Medulla oblongata (tissue), 1 donor: ENCODE results near the gene SRBD1.
A peak's percentile ranks its signal among the peaks of the same experiment; 100 is the strongest.

Source experiments
- DNase-seq: peaks from one replicate; pipeline ENCODE4 v3.0.0-alpha.2; 2015; ENCODE audit errors: extremely low spot score

Gene SRBD1

DNA sequence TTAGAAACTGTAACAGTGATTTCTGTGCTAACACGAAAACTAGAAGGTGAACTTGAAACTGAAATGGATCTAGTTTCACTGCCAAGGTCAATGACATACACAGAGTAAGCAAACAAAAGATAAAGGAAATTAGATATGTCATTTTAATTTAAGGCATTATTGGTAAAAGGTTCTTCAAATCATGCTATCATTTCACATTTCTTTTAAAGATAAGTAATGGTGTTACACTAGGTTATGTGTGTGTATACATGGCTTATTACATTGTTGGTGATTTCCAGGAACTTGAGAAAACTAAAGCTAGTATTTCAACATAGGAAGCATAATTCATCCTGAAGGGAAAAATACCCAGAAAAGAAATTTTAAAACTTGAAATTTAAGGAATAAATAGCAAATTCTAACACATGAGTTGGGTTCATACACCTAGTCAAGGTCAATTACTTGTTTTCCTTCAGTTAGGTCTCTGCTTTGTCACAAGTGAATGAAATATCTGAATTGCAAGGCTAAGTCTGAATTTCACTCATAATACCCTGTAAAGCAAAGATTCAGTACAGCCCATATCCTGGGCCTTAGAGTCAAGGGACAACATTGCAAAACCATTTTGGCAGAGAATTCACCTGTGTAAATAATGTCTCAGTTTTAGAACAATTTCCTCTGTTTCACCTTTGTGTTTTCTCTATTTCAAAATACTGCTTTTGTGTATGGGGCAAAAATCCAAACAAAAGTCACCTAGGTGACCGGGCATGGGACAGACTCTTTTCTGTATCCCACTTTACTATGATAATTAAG is 141.6 kb downstream of the SRBD1 start:
- DNase-seq = peak; percentile 3

- DNase-seq = no peak
Observed at GRCh38 chr2:45468279-45468678, 142.8 kb downstream of the SRBD1 start.

DNA sequence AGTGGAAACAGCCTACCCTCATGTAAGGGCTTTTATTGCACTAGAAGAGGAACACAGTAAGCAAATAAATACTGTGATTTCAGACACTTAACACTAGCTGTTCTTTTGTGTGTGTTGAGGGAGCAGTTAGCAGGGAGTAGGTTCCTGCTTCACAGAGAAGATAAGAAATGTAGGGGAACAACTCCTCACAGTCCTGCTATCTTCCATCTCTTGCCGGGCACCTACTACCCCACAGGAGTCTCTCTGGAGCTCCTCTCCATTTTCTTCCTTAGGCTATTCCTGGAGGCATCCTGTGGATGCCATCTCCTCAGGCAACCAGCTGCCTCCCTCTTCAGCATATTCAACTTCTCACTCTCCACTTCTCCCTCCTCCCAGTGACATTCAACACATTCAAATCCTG is 145.0 kb downstream of the SRBD1 start:
- DNase-seq = no peak

GRCh38 chr2:45460825-45461224 is 150.2 kb downstream of the SRBD1 start:
- DNase-seq = no peak

DNA sequence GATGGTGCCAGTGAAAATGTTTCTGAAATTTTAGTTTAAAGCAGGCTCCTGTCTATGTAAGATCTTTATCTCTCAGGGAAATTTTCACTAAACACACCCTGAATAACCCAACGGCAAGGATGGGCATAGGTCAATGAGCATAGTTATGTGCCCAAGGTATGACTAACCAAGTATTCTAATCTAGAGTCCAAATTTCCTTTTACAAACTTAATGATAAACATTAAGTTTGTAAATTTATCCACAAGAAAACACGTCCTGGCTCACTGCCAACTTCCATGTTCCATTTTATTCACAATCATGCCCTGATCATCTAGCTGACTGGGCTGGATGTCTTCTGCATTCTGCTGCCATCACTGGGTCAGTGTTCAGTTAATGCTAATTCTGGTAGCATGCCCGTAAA is 151.2 kb downstream of the SRBD1 start:
- DNase-seq = no peak

- DNase-seq = no peak
Observed at GRCh38 chr2:45458909-45459563, 152.0 kb downstream of the SRBD1 start.

- no peak for DNase-seq
Observed at GRCh38 chr2:45457211-45457945, 153.7 kb downstream of the SRBD1 start.

DNA sequence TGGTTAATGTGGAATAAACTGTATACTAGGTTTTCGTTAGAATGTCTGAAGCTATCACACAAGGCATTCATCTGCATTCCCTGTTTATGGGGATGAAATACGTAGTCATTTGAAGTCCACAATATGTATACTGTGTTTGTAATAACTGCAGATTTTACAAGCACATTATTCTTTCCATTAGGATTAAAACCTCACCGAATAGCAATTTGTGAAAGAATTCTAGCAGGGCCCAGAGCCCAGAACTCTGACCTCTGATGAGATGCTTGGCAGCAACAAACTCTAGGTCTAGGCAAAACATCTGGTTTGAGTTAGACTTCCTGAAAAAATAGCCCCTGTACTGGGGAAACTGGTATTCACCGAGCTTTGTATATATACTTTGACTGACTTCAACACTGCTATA is 158.2 kb downstream of the SRBD1 start:
- no peak for DNase-seq

DNA sequence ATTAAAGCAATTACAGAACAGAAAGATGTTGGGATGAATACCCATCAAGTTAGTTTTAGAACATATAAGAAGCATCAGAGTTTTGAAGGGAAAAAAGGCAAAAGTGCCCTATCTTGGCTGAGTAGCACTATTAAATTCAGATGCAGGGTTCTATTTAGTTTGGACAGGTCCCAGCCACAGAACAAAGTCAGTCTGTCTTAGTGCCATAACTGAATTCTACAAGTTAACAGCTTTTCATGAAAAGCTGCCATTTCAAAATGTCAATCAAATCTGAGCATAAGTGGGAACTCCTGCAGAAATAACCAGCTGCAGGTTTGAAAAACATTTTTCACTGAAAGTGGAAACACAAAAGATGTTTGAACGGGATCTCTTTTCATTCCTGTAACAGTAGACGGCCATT is 160.4 kb downstream of the SRBD1 start:
- DNase-seq = no peak

DNA sequence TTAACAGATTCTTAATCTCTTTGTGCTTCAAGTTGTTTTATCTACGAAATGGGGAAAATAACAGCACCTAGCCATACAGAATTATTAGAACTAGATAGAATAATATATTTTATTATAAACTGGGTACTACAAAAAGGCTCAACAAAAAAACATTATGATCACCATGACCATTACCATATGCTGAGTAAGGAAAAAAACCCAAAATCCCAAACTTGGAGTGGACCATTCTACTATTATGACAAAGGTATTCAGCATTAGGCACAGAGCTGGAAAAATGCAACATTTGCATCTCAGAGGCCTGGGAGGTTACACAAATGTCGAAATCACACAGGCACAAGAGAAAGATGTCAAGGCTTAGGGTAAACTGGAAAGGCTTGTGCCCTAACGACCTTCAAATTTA is 162.8 kb downstream of the SRBD1 start:
- DNase-seq = no peak

- no peak for DNase-seq
Observed at GRCh38 chr2:45446016-45446415, 165.1 kb downstream of the SRBD1 start.

- no peak for DNase-seq
Observed at GRCh38 chr2:45445037-45445436, 166.0 kb downstream of the SRBD1 start.

- no peak for DNase-seq
Observed at GRCh38 chr2:45443012-45443411, 168.1 kb downstream of the SRBD1 start.

GRCh38 chr2:45442026-45442425 is 169.0 kb downstream of the SRBD1 start:
- DNase-seq = no peak

DNA sequence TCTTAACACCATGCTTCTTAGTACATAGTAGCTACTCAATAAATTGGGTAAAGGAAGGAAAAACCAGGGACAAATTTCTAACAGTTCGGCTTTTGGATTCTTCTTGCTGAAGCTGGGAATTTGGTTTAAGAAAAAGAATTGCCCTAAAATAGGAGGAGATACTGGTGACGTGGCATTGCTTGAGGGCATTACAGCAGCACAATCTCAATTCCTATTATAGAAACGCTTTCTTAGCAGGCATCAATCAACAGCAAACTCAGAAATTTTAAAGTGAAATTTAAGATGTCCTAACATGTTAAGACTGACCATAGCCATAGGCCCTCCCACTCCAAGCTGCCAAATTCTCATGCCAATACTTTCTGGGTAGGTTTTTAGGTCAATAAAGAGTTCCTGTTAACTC is 169.5 kb downstream of the SRBD1 start:
- DNase-seq = no peak

DNA sequence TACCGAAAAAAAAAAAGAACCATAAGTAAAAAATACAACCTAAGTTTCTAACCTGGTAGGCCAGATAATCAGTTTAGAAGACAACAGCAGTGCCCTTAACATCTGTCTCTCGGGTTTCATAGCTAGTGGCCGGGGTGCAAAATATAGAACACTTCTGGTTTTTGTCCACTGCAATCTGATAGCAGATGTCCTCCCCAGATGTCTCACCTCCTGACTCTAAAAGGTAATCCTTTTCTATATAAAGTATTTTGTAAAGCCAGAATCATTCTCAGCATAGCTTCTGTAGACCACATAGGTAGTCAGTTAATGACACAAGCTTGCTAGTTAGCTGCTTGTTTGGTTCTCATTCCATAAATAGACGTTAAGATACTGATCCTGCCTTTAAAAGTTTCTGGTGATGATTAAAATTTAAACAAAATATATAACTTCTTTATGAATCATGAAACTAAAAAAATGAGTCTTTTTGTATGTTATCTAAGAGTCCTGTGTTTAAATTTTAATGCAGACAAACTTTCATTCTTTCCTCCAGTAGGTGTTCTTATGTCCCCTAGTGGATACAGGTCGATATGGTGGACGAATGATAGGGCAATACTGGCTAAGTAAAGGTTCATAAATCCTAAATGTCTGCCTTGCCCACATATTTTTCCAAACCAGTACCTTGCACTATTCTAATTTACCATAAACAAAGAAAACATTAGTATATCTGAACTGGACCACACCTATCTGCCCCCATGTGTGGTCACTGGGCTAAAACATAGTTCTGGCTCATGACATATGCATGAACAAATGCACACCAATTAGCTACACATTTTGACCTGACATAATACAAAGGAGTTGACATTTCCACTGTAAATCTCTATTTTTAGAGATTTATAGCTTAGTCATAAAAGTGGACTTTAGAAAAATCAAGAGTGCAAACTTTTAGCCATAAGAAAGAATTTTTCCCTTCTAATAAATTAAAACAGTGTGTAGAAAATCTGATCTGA is 171.0 kb downstream of the SRBD1 start:
- no peak for DNase-seq

- DNase-seq = no peak
Observed at GRCh38 chr2:45438872-45439665, 172.0 kb downstream of the SRBD1 start.

GRCh38 chr2:45436456-45436855 is 174.6 kb downstream of the SRBD1 start:
- DNase-seq = no peak

- DNase-seq = no peak
Observed at GRCh38 chr2:45435316-45435715, 175.8 kb downstream of the SRBD1 start.

GRCh38 chr2:45433363-45433762 is 177.7 kb downstream of the SRBD1 start:
- no peak for DNase-seq

- no peak for DNase-seq
Observed at GRCh38 chr2:45432406-45432805, 178.7 kb downstream of the SRBD1 start.
